Endometrium (tissue), 2 donors: Measurements from ENCODE around the gene KDM4E.
"Not testable (repeated sequence)": the region's sequence is repeated elsewhere in the genome, so short reads cannot be mapped to it uniquely, and the experiment has no call there.

Experiments
- FAIRE-seq: peaks from 2 replicates; lab custom pipeline; 2012; peaks lifted over from hg19 to GRCh38; lab: Jason Lieb, UNC
- donor health status: control.
- donor health status: control.

Gene KDM4E

GRCh38 chr11:95024958-95025357 lies at the start of gene KDM4E:
Gene KDM4E (plus strand): TSS chr11:95025258. CDS start chr11:95025558, 300 bp downstream.
- no peak for FAIRE-seq

- no peak for FAIRE-seq
Observed at GRCh38 chr11:94975599-94975998, 49.5 kb upstream of the KDM4E start.

- no peak for FAIRE-seq
Observed at GRCh38 chr11:94987378-94987777, 37.7 kb upstream of the KDM4E start.

GRCh38 chr11:94988748-94989147 lies 36.3 kb upstream of the KDM4E start:
- FAIRE-seq, result no peak

- FAIRE-seq, result no peak
Observed at GRCh38 chr11:94993400-94993943, 31.6 kb upstream of the KDM4E start.

GRCh38 chr11:94997437-94997836 lies 27.6 kb upstream of the KDM4E start:
- FAIRE-seq, result no peak

- no peak for FAIRE-seq
Observed at GRCh38 chr11:94998285-94998684, 26.8 kb upstream of the KDM4E start.

GRCh38 chr11:95003716-95004115 lies 21.3 kb upstream of the KDM4E start:
- FAIRE-seq, result no peak

GRCh38 chr11:95005642-95006041 lies 19.4 kb upstream of the KDM4E start:
- FAIRE-seq, result no peak

- FAIRE-seq, result no peak
Observed at GRCh38 chr11:95011376-95011775, 13.7 kb upstream of the KDM4E start.

- FAIRE-seq, result no peak
Observed at GRCh38 chr11:95014184-95014821, 10.8 kb upstream of the KDM4E start.

GRCh38 chr11:95016139-95016538 lies 8.9 kb upstream of the KDM4E start:
- no peak for FAIRE-seq

GRCh38 chr11:95021468-95021867 lies 3.6 kb upstream of the KDM4E start:
- FAIRE-seq, result not testable (repeated sequence)

GRCh38 chr11:95025594-95025993 lies 536 bp downstream of the KDM4E start:
- not testable (repeated sequence) for FAIRE-seq

- FAIRE-seq, result no peak
Observed at GRCh38 chr11:95028357-95028756, 3.3 kb downstream of the KDM4E start.

GRCh38 chr11:95033051-95033450 lies 8.0 kb downstream of the KDM4E start:
- FAIRE-seq, result no peak

GRCh38 chr11:95035316-95035715 lies 10.3 kb downstream of the KDM4E start:
- FAIRE-seq, result no peak

GRCh38 chr11:95037356-95038035 lies 12.4 kb downstream of the KDM4E start:
- FAIRE-seq, result not testable (repeated sequence)

GRCh38 chr11:95042239-95042638 lies 17.2 kb downstream of the KDM4E start:
- FAIRE-seq, result no peak

- no peak for FAIRE-seq
Observed at GRCh38 chr11:95042906-95043305, 17.8 kb downstream of the KDM4E start.

- no peak for FAIRE-seq
Observed at GRCh38 chr11:95044010-95044409, 19.0 kb downstream of the KDM4E start.

- FAIRE-seq, result no peak
Observed at GRCh38 chr11:95045812-95046211, 20.8 kb downstream of the KDM4E start.

- not testable (repeated sequence) for FAIRE-seq
Observed at GRCh38 chr11:95049122-95049521, 24.1 kb downstream of the KDM4E start, which contains the start of gene KDM4F. Gene KDM4F (plus strand): TSS chr11:95049422.
